GM12864 (cell line): ENCODE results near the gene KCNQ5.

Experiments
- DNase-seq: peaks from one replicate; pipeline ENCODE4 v3.0.0-alpha.2; 2011; ENCODE audit warnings: low read depth
- H3K4me3 ChIP-seq: 2 replicates; pipeline ENCODE4 v1.5.1; 2011; ENCODE audit warnings: mild to moderate bottlenecking, low read depth, low read length, control low read depth
- CTCF ChIP-seq: IDR thresholded peaks from 2 replicates; pipeline ENCODE4 v1.5.1; 2011; ENCODE audit warnings: low read depth, mild to moderate bottlenecking, moderate library complexity, low read length, control low read depth, inconsistent platforms; ENCODE audit errors: missing control alignments

KCNQ5 gene

GRCh38 chr6:73240730-73241129 lies 618.9 kb downstream of the KCNQ5 start:
- TF ChIP-seq CTCF, result no peak
- no peak overlapping the region for H3K4me3 ChIP-seq
- DNase-seq, result no peak

- TF ChIP-seq CTCF, result no peak
- no peak overlapping the region for H3K4me3 ChIP-seq
These were observed 620.1 kb downstream of the KCNQ5 start for GRCh38 chr6:73242001-73242400.

More at GRCh38 chr6:73242001-73242400, 620.1 kb downstream of the KCNQ5 start:
- no peak for DNase-seq
